Lower leg skin (tissue), 4 donors: ENCODE measurements around the gene TP53AIP1. TPM values are rescaled to one million over a fixed set of nuclear protein-coding genes. Genes with fewer than 3 reads are reported as not detected.
A peak's percentile ranks its signal among the peaks of the same experiment; 100 is the strongest.

Source experiments
- DNase-seq, 2 donors: peaks; one replicate each; pipeline ENCODE4 v3.0.0-alpha.2; 2019; ENCODE audit warnings: low spot score in 2 of 2
- H3K4me3 ChIP-seq: fragments of 200-600 bp; sonication (generic); 2 replicates; pipeline ENCODE4 v1.5.1; 2017; ENCODE audit warnings: mild to moderate bottlenecking, low read depth; ENCODE audit not compliant: poor library complexity, severe bottlenecking
- POLR2A ChIP-seq, 2 donors: fragments of 450-650 bp; IDR thresholded peaks; one replicate each; pipeline ENCODE4 v1.6.1; 2016 to 2017; ENCODE audit warnings: antibody characterized with exemption in 2 of 2, mild to moderate bottlenecking in 1 of 2, moderate library complexity in 1 of 2
- WGBS, 2 donors: methylation state at CpG; one replicate each; pipeline ENCODE4 v1.1.5; 2018; 5-methylcytosine and 5-hydroxymethylcytosine counted together
- intact Hi-C: fragments of 100-400 bp; cut with DNase I; formaldehyde crosslinking; loops from one replicate; pipeline ENCODE4 v1.15.0; 2023; ENCODE audit warnings: low total_unique reads
- total RNA-seq, 4 donors: library from RNA; depleted of rRNA; stranded (reverse); fragments of >200 nt; gene quantifications; one replicate each; pipeline ENCODE4 v1.1.0, GENCODE V29; 2016
- TF ChIP-seq, protein P1 (sequence below), 3 donors: fragments of 450-650 bp; IDR thresholded peaks; one replicate each; pipeline ENCODE4 v1.5.1; 2016; ENCODE audit warnings: antibody characterized with exemption in 3 of 3, mild to moderate bottlenecking in 3 of 3, moderate library complexity in 2 of 3

TP53AIP1 gene
- total RNA-seq, 4 donors from 2014 or later: 9.2 to 17.3 (median 16.2) TPM

DNA sequence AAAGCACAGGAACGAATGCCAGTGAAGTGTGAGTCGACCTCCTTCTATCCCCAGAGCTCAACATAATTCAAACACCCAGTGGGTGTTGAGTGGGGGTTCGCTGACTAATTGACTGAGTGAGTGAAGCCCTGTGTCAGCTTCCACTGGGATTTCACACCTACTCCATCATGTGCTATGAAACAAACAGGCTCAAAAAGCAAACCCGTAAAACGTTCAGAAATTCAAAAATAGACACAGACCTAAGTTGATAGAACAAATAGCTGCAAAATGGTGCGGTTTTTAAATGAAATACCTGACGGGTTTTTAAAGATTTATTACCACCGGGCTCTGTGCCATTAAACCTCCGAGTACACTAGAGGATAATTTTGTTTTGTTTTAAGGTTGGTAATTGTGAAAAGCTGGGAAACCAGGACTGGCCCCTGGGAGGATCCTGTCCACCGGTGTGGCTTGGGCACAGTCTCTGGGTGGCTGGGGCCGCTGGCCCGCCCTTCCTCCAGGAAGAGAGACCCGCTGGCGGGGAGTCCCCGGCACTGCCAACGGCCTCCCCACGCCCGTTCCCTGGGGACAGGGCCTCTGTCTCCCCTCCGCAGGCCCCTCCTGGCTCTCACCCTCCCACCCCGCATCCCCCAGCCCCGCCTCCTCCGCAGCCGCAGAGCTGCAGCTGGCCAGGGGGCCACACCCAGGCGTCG, 37.9 kb downstream of the TP53AIP1 start:
- no peak for DNase-seq
- peak overlapping the region; percentile 38 for H3K4me3 ChIP-seq
- WGBS, 2 donors: 7 to 8% methylated on average over 20 to 25 of the region's 25 CpGs
- intact Hi-C loops: no loop called here
- no peak for TF ChIP-seq POLR2A (IDR thresholded peaks at IDR 0.05)
- TF ChIP-seq, protein P1, sequence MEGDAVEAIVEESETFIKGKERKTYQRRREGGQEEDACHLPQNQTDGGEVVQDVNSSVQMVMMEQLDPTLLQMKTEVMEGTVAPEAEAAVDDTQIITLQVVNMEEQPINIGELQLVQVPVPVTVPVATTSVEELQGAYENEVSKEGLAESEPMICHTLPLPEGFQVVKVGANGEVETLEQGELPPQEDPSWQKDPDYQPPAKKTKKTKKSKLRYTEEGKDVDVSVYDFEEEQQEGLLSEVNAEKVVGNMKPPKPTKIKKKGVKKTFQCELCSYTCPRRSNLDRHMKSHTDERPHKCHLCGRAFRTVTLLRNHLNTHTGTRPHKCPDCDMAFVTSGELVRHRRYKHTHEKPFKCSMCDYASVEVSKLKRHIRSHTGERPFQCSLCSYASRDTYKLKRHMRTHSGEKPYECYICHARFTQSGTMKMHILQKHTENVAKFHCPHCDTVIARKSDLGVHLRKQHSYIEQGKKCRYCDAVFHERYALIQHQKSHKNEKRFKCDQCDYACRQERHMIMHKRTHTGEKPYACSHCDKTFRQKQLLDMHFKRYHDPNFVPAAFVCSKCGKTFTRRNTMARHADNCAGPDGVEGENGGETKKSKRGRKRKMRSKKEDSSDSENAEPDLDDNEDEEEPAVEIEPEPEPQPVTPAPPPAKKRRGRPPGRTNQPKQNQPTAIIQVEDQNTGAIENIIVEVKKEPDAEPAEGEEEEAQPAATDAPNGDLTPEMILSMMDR (IDR thresholded peaks at IDR 0.05): no peak

DNA sequence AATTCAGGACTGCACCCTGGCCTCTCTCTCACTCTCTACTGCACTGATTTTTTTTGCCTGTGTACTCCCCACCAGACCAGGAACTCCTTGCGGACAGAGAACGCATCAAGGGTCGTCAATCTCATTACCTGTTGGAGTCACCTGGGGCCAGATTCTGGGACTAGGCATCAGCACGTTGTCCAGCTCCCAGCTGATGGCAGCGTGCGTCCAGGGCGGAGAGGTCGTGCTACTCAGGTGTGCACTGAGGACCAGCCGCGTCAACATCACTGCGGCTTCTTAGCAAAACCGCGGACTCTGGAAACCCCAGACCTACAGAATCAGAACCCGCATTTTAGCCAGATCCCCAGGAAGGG, 38.4 kb downstream of the TP53AIP1 start:
- 68 to 86% methylated on average over 14 of the region's 14 CpGs for WGBS, 2 donors
- DNase-seq: no peak
- TF ChIP-seq, protein P1 (IDR thresholded peaks at IDR 0.05): no peak
- TF ChIP-seq POLR2A (IDR thresholded peaks at IDR 0.05): no peak
- no peak overlapping the region for H3K4me3 ChIP-seq
- intact Hi-C loops: no loop called here

DNA sequence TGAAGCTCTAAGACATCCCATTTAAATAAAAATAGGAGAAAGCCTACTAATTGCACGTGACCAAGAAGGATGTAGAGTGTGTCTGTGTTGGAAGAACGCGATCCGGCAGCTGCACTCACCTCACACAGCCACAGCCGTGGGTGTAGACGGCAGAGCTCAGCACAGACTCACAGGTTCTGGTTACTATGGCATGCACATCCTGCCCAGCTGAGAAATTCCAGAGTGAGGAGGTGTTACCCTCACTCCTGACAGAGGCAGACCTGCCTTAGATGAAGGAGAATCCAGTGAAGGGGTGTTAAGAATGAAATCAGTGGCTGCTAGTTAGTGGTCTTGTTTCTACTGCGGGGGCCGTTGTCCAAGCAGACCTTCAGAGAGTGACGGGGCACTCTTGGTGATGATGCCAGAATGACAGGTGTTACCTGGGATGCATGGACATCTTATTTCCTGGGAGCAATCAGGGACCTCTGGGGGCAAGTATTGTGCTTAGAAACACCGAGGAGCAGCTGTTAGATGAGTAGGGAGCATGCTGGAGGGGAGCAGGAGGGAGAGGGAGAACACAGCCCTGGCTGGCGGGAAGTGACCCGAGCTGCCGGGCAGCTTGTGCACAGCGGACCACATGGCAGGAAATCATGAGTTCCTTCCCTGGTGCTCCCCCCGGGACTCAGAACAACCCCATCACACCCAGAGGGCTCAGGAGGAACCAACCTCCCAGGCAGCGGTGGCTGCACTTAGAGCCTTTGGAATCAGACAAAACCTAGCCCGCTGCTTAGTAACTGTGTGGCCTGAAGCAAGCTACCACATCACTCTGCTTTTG, 39.2 kb downstream of the TP53AIP1 start:
- WGBS, 2 donors: 68 to 71% methylated on average over 17 of the region's 17 CpGs
- intact Hi-C loops: no loop called here
- H3K4me3 ChIP-seq: no peak overlapping the region
- TF ChIP-seq POLR2A (IDR thresholded peaks at IDR 0.05): no peak
- TF ChIP-seq, protein P1 (IDR thresholded peaks at IDR 0.05): no peak
- DNase-seq: peak in 1 of 2 donors; percentile 59

DNA sequence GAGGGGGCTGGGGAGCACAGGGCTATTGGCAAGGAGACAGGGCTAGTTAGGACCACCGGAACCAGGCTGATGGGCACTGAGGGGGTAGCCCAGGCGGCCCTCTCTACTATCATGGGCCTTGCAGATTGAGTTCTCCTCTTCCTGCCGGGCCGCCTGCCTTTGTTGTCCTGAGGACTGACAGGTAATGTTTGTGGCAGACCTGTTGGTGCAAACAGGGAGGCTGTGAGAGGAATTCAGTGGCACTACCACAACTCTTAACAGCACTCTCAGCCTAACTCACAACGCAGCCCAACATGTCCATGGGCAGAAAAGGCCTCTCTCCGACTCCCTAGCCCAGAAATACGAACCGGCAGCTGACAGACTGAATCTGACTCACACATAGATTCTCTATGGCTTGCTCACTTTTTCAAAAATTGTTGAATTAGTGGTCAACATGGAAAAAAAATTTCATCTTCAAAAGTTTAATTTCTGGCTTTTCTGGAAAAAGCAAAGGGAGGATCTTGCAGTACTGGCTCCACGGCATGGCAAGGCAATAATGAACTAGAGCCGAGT, 40.1 kb downstream of the TP53AIP1 start:
- intact Hi-C loops: no loop called here
- no peak for TF ChIP-seq POLR2A (IDR thresholded peaks at IDR 0.05)
- TF ChIP-seq, protein P1 (IDR thresholded peaks at IDR 0.05): no peak
- DNase-seq: no peak
- H3K4me3 ChIP-seq: no peak overlapping the region
- 88 to 92% methylated on average over 10 of the region's 10 CpGs for WGBS, 2 donors

DNA sequence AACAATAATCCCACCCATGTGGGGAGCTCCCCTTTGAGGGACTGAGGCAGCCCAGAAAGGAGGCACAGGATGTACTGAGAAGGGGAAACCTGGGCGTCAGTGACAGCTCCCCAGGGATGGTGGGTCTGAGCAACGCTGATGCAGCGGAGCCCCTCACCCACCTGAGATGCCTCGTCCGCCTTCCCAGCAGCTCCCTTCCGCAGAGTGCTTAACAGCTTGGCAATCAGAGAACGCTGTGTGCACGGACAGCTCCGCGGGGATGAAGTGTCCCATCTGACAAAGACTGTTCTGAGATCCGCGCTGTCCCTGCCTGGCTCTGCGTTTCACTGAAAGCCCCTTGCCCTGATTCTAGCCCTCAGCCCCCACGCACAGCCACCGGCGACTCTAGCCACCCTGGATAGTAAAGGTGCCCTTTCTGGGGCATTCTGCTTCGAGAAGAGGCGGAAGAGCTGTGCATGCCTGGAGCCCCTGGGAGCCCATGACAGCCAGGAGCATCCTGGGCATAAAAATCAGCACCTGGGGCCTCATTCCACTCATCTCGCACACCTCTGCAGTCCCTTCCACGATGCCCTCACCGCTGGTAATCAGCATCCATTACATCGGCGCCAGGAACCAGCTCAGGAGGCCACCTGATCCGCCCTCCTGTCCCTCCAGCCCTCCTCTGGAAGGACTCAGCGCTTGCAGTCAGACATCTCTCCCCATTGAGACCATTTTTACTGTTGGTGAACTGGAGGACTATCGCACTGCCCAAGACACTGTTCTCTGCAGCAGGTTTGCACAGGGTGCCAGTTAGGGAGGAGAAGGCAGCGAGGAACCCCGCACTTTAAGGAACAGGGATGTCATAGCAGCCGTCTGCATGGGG, 40.8 kb downstream of the TP53AIP1 start:
- no peak for DNase-seq
- WGBS, 2 donors: 87 to 91% methylated on average over 29 of the region's 29 CpGs
- intact Hi-C loops: no loop called here
- TF ChIP-seq, protein P1 (IDR thresholded peaks at IDR 0.05): no peak
- H3K4me3 ChIP-seq: no peak overlapping the region
